ENCODE results near the gene DRAP1.

DNA sequence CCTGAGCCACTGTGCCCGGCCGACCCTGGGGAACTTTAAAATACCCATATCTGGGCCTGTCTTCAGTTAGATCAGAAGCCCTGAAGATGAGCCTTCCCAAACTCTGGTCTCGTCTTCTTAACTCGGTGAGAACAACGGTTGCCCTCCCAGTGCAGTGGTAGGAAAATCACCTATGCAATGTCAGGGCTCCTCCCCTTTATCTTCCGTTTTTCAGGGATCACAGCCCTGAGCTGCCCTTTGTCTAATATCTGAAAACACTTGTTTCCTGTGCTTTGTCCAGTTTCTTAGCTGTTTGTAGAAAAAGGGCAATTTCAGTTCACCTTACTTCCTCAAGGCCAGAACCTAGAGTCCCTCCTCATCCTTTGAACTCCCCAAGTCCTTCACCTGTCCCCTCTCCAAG is 9.4 kb downstream of the DRAP1 start:
- TF ChIP-seq, protein P1, sequence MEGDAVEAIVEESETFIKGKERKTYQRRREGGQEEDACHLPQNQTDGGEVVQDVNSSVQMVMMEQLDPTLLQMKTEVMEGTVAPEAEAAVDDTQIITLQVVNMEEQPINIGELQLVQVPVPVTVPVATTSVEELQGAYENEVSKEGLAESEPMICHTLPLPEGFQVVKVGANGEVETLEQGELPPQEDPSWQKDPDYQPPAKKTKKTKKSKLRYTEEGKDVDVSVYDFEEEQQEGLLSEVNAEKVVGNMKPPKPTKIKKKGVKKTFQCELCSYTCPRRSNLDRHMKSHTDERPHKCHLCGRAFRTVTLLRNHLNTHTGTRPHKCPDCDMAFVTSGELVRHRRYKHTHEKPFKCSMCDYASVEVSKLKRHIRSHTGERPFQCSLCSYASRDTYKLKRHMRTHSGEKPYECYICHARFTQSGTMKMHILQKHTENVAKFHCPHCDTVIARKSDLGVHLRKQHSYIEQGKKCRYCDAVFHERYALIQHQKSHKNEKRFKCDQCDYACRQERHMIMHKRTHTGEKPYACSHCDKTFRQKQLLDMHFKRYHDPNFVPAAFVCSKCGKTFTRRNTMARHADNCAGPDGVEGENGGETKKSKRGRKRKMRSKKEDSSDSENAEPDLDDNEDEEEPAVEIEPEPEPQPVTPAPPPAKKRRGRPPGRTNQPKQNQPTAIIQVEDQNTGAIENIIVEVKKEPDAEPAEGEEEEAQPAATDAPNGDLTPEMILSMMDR (conservative IDR thresholded peaks at IDR 0.05; ENCODE audit: low read length), result no peak
- TF ChIP-seq EZH2phosphoT487 (IDR thresholded peaks at IDR 0.05; ENCODE audit: borderline replicate concordance), result no peak
